ENCODE data around the gene FAM241A. TPM values are rescaled to one million over a fixed set of nuclear protein-coding genes. Genes with fewer than 3 reads are reported as not detected.

The FAM241A gene
- total and polyA plus RNA-seq, 9 of the 15 experiments (the other 6 are each of a cell fraction or from before 2014, with no cell fraction given): 2.3 to 8.5 (median 5.3) TPM

GRCh38 chr4:112210777-112211176 lies 65.5 kb downstream of the FAM241A start:
- Histone ChIP-seq H3K4me2 (ENCODE audit: insufficient read depth, low read length) (no peak overlapping the region), H3K27ac (ENCODE audit: extremely low read depth, low read depth, low read length) (no peak overlapping the region), H3K9ac (ENCODE audit: insufficient read depth in 1 of 2, low read depth in 2 of 2, low read length in 2 of 2) (no peak overlapping the region), H3K4me1 (replicated peaks in 1 of 2; ENCODE audit: control insufficient read depth in 2 of 2, insufficient read depth in 2 of 2, low read length in 2 of 2) (no peaks in the 10 kb centered on the region), H3K36me3 (ENCODE audit: control insufficient read depth, insufficient read depth, low read length) (no peaks in the 10 kb centered on the region), H2AFZ (ENCODE audit: low read depth, low read length) (no peak overlapping the region), H3K9me1 (ENCODE audit: control insufficient read depth, insufficient read depth, low read length) (no peaks in the 10 kb centered on the region), H3K27me3 (ENCODE audit: control insufficient read depth in 2 of 2, insufficient read depth in 2 of 2, low read length in 2 of 2) (no peaks in the 10 kb centered on the region), H3K79me2 (ENCODE audit: control insufficient read depth, insufficient read depth, low read length) (no peaks in the 10 kb centered on the region), H4K20me1 (replicated peaks; ENCODE audit: control insufficient read depth, insufficient read depth, low read length) (no peaks in the 10 kb centered on the region), H3K4me3 (no peak overlapping the region), H3K9me3 (replicated peaks; ENCODE audit: control insufficient read depth, insufficient read depth, low read depth, low read length) (no peaks in the 10 kb centered on the region)
- DNase-seq (ENCODE audit: extremely low read depth in 1 of 4, low spot score in 3 of 4) (no peak), FAIRE-seq (no peak), ATAC-seq (no peak)
- WGBS (ENCODE audit: insufficient coverage, low coverage, missing lambda C conversion rate): 30% methylated on average over 1 of the region's 1 CpG
- BruUV-seq (replicated peaks): no TSS peak
- TF ChIP-seq ELK1 (CRISPR knock-in tag; IDR thresholded peaks at IDR 0.05) (no peak), SAFB2 (IDR thresholded peaks at IDR 0.05; ENCODE audit: borderline replicate concordance, low read depth, low read length, severe bottlenecking) (no peak), ZNF644 (tag; IDR thresholded peaks at IDR 0.05; ENCODE audit: low read depth) (no peak), RAD21 (CRISPR knock-in tag; conservative IDR thresholded peaks at IDR 0.05 in 1 of 2, IDR thresholded peaks at IDR 0.05 in 1 of 2) (no peak), EWSR1 (IDR thresholded peaks at IDR 0.05; ENCODE audit: borderline replicate concordance, low read depth, partially characterized antibody) (no peak), ZNF121 (CRISPR knock-in tag; conservative IDR thresholded peaks at IDR 0.05) (no peak), CEBPB (tag; IDR thresholded peaks at IDR 0.05) (peak; percentile 47), CEBPG (CRISPR knock-in tag; IDR thresholded peaks at IDR 0.05) (no peak), CEBPG (tag; conservative IDR thresholded peaks at IDR 0.05 in 1 of 2, IDR thresholded peaks at IDR 0.05 in 1 of 2) (peak in 1 of 2 experiments; percentile 44; a peak in 1 of 4 replicates), ZFP36 (IDR thresholded peaks at IDR 0.05; ENCODE audit: low read depth, low read length, partially characterized antibody) (no peak)
- ChIA-PET CTCF (ENCODE audit: low intra/inter-chr PET ratio) (no interaction called here), POLR2A (interaction anchor here (1.1 kb wide), 1 partner anchor 21 kb away, joined by 3 read pairs; no protein-coding TSS in a partner anchor)
- intact Hi-C loops (cut with micrococcal nuclease) (no loop called here), in situ Hi-C loops (cut with MboI) (no loop called here)

Data from K562 (cell line).